Type B pancreatic cell (in vitro differentiated cells): ENCODE measurements around the gene PAPOLA. TPM values are rescaled to one million over a fixed set of nuclear protein-coding genes. Genes with fewer than 3 reads are reported as not detected.

Experiments
- DNase-seq: peaks from one replicate; pipeline ENCODE4 v3.0.0; 2021; ENCODE audit warnings: mixed read lengths; ENCODE audit not compliant: unreplicated experiment; ENCODE audit errors: extremely low spot score
- H3K27ac Mint-ChIP-seq: 2 replicates; pipeline ENCODE4 v1.8.0; 2021; ENCODE audit warnings: mild to moderate bottlenecking, mixed read lengths
- H3K27me3 Mint-ChIP-seq: 2 replicates; pipeline ENCODE4 v1.8.0; 2021; ENCODE audit warnings: mixed read lengths
- H3K36me3 Mint-ChIP-seq: 2 replicates; pipeline ENCODE4 v1.8.0; 2021; ENCODE audit warnings: mixed read lengths
- H3K4me1 Mint-ChIP-seq: one replicate; pipeline ENCODE4 v1.8.0; 2021; ENCODE audit warnings: mixed read lengths; ENCODE audit not compliant: unreplicated experiment
- H3K4me3 Mint-ChIP-seq: 2 replicates; pipeline ENCODE4 v1.8.0; 2021; ENCODE audit warnings: mild to moderate bottlenecking, mixed read lengths
- H3K9me3 Mint-ChIP-seq: 2 replicates; pipeline ENCODE4 v1.8.0; 2021; ENCODE audit warnings: mixed read lengths
- total RNA-seq: library from RNA; stranded (reverse); gene quantifications from 2 replicates; pipeline ENCODE4 v1.2.1, GENCODE V29; 2021; ENCODE audit warnings: low replicate concordance
- TF ChIP-seq, protein P1 (sequence below): fragments of 200-600 bp; sonication (generic); conservative IDR thresholded peaks from 2 replicates; pipeline ENCODE4 v1.5.0; 2021; ENCODE audit warnings: antibody characterized with exemption, mild to moderate bottlenecking

Gene PAPOLA
- total RNA-seq, 1 donor from 2014 or later: 210 TPM

DNA sequence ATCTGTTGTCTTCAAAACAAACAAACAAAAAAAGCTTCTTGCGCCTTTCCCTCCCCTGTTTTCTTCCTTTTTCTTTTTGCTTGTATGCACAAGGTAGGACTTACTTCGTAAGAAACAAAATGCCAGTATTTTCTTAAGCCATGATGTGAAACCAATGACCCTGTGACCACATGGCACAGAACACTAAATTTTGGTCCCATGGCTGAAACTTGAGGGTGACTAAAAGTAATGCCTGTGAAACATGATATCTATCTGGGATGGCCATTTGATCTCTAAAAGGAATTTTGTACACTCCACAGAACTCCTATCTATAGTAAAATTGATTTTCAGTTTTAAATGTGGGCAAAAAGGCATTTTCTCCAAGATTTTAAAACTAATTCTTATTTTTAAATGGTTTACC is 63.6 kb downstream of the PAPOLA start:
- no peak overlapping the region for H3K4me3 Mint-ChIP-seq
- TF ChIP-seq, protein P1, sequence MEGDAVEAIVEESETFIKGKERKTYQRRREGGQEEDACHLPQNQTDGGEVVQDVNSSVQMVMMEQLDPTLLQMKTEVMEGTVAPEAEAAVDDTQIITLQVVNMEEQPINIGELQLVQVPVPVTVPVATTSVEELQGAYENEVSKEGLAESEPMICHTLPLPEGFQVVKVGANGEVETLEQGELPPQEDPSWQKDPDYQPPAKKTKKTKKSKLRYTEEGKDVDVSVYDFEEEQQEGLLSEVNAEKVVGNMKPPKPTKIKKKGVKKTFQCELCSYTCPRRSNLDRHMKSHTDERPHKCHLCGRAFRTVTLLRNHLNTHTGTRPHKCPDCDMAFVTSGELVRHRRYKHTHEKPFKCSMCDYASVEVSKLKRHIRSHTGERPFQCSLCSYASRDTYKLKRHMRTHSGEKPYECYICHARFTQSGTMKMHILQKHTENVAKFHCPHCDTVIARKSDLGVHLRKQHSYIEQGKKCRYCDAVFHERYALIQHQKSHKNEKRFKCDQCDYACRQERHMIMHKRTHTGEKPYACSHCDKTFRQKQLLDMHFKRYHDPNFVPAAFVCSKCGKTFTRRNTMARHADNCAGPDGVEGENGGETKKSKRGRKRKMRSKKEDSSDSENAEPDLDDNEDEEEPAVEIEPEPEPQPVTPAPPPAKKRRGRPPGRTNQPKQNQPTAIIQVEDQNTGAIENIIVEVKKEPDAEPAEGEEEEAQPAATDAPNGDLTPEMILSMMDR: no peak
- H3K36me3 Mint-ChIP-seq: peaks cover 14% of the 10 kb centered on the region
- DNase-seq: no peak
- peaks cover 9% of the 10 kb centered on the region for H3K4me1 Mint-ChIP-seq
- H3K27ac Mint-ChIP-seq: no peak overlapping the region
- H3K27me3 Mint-ChIP-seq: no peaks in the 10 kb centered on the region
- no peaks in the 10 kb centered on the region for H3K9me3 Mint-ChIP-seq

DNA sequence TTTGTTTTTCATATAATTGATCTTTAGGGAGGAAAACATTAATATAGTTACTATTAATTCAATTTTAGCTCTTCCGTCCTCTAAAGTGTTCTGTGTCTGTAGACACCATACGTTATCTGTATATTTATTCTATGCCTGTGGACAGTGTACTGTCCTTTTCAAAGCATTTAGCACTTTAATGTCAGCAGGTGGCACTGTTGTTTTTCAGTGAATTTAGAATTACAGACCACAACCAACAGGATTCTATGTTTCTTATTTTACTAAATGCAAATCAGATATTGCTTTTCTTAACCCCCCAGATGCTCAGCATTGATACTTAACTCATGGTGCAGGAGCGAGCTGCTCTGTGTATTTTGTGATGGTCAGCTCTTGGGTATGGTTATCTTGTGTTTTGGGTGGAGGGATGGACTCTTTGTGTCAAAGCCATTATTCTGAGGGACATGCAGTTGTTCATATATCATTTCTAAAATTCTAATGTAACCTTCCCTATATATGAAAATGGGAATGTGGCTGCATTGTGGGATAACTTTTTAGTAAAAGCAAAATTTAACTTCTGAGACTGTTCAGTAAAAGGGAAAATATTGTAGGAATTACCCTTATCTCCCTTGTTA is 65.2 kb downstream of the PAPOLA start:
- Mint-ChIP-seq H3K4me1 (peaks cover 9% of the 10 kb centered on the region), H3K36me3 (peaks cover 9% of the 10 kb centered on the region), H3K9me3 (no peaks in the 10 kb centered on the region), H3K4me3 (no peak overlapping the region), H3K27me3 (no peaks in the 10 kb centered on the region), H3K27ac (no peak overlapping the region)
- no peak for DNase-seq
- TF ChIP-seq, protein P1: peak; percentile 73

DNA sequence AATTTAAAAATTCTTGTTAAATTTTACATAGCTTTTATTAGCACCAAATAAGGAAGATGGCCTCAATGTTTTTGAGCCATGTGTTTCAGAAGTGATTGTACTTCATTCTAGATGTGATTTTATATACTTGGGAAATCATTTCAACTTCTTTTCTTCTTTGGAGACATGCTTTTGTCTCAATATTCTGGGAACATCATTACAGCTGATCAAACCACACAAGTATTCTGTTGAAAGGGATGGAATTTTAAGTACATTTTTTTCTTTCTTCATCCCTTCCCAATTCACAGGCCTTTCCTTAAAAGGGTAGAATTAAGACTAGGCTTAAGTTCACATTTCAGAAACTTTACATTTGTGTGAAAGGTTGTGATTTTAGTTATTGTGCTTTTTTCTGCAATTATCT is 66.4 kb downstream of the PAPOLA start:
- Mint-ChIP-seq H3K36me3 (peaks cover 10% of the 10 kb centered on the region), H3K27me3 (no peaks in the 10 kb centered on the region), H3K27ac (no peak overlapping the region), H3K4me3 (no peak overlapping the region), H3K4me1 (peaks cover 14% of the 10 kb centered on the region), H3K9me3 (no peaks in the 10 kb centered on the region)
- DNase-seq: no peak
- TF ChIP-seq, protein P1: no peak

DNA sequence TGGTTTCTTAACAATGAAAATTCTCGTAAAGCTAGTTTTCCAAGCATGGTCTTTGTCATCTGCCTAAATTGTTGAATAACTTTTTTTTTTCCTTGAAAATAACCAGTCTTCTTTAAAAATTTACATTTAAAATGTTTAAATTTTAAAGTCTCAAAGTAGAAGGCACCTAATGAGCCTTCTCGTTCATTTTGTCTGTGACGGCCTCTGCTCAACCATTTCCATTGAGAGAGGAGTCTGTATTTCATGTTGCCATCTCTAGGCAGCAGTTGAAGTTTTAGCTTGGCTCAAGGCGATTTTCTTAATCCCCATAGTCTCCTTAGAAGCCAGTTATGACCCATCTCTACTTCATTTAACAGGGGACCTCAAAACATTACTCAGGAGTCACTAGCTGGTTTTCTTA is 69.1 kb downstream of the PAPOLA start:
- Mint-ChIP-seq H3K4me3 (no peak overlapping the region), H3K4me1 (peaks cover 33% of the 10 kb centered on the region), H3K9me3 (no peaks in the 10 kb centered on the region), H3K27ac (no peak overlapping the region), H3K36me3 (peaks cover 10% of the 10 kb centered on the region), H3K27me3 (no peaks in the 10 kb centered on the region)
- TF ChIP-seq, protein P1: no peak
- no peak for DNase-seq

DNA sequence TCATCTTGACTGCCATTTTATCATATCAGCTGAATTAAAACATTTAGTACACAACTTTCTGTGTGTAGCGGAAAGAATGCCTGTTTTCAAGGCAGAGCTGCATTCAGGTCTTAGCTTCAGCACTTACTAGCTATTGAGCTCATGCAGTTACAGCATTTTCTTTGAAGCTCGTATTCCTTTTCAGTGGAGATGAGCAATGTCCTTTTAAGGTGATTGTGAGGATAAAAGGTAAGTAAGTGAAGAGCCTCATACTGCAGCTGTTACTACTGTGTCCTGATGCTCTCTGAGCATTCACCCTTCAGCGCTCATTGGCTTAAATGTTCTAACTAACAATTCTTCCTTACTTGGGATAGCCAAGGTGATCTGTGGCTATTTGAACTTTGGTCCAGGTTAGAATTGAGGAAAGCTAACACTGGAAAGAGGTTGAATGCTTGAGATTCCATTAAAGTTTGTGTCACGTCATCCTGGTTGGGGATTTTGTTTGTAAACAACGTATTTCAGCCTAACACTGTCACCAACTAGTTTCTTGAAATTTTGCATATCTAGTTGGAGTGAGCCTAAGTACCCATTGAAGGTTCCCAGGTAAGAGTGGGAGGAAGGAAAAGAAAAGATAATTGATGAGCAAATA is 71.4 kb downstream of the PAPOLA start:
- DNase-seq: no peak
- TF ChIP-seq, protein P1: no peak
- Mint-ChIP-seq H3K27ac (no peak overlapping the region), H3K36me3 (peaks cover 5% of the 10 kb centered on the region), H3K4me3 (no peak overlapping the region), H3K27me3 (no peaks in the 10 kb centered on the region), H3K4me1 (peaks cover 29% of the 10 kb centered on the region), H3K9me3 (no peaks in the 10 kb centered on the region)
